IPS-20b (cell line): ENCODE data around the gene ORC6.

Experiments used
- H3K27ac ChIP-seq: one replicate; pipeline ENCODE4 v1.5.1; 2013; ENCODE audit warnings: low read length
- H3K27me3 ChIP-seq: 2 replicates; pipeline ENCODE4 v1.6.1; 2013; ENCODE audit warnings: mild to moderate bottlenecking, low read length, inconsistent platforms; ENCODE audit not compliant: insufficient read depth
- H3K36me3 ChIP-seq: 2 replicates; pipeline ENCODE4 v1.6.1; 2013; ENCODE audit warnings: low read depth, mild to moderate bottlenecking, inconsistent platforms, low read length, moderate library complexity; ENCODE audit not compliant: insufficient read depth
- H3K4me1 ChIP-seq: 2 replicates; pipeline ENCODE4 v1.6.1; 2013; ENCODE audit warnings: mild to moderate bottlenecking, control low read depth, inconsistent platforms, low read length, moderate library complexity; ENCODE audit not compliant: insufficient read depth
- H3K4me3 ChIP-seq: 2 replicates; pipeline ENCODE4 v1.5.1; 2013; ENCODE audit warnings: mild to moderate bottlenecking, low read length, inconsistent platforms
- H3K9ac ChIP-seq: 2 replicates; pipeline ENCODE4 v1.6.1; 2013; ENCODE audit warnings: low read depth, mild to moderate bottlenecking, inconsistent platforms, low read length, moderate library complexity
- H3K9me3 ChIP-seq: 2 replicates; pipeline ENCODE4 v1.6.1; 2013; ENCODE audit warnings: mild to moderate bottlenecking, low read depth, low read length, inconsistent platforms; ENCODE audit not compliant: insufficient read depth

The ORC6 gene

DNA sequence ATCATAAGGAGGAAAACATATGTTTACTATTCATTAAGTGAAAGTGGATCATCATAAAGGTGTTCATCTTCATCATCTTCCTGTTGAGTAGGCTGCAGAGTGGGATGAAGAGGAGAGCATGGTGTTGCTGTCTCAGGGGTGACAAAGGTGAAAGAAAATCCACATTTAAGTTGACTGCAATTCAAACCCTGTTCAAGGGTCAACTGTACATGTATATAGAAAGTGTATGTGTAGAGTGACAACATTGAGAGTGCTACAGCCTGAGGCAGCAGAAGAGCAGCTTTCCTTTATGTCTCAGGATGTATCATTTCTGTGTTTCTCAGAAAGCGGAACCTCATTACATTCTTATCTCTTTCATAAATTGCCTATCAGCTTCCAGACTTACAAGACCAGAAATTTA is 17.2 kb downstream of the ORC6 start:
- Histone ChIP-seq H3K4me1 (no peaks in the 10 kb centered on the region), H3K9ac (no peak overlapping the region), H3K36me3 (0 out of 2 replicates have a peak, but pooled peaks cover 6% of the 10 kb centered on the region), H3K4me3 (no peak overlapping the region), H3K27me3 (no peaks in the 10 kb centered on the region), H3K9me3 (no peaks in the 10 kb centered on the region), H3K27ac (no peak overlapping the region)

DNA sequence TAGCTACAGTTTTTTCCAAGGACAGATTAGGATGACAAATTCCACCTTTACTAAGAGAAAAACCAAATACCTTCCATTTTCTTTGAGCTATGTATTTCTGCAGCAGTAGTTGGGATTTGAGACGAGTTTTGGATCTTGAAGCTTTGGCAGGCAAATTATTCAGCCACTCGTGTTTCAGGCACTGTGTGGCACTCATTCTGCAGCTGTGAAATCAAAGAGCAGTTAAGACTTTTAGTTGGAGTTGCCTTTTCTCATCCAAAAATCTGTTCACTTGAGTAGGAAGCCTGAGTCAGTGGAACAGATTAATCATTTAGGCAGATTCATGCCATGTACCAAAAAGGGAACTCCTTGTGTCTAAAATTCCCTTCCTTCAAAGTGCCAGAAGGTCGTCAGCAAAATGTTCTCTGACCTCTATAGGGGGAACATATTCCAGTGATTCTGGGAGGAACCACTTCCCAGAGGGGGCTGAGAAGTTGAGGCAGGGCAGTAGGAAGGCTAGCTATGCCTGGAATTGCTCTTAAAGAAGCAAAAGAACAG is 20.1 kb downstream of the ORC6 start:
- no peaks in the 10 kb centered on the region for H3K4me1 ChIP-seq
- H3K36me3 ChIP-seq = no peaks in the 10 kb centered on the region
- no peak overlapping the region for H3K9ac ChIP-seq
- H3K4me3 ChIP-seq = no peak overlapping the region
- H3K27ac ChIP-seq = no peak overlapping the region
- H3K9me3 ChIP-seq = no peaks in the 10 kb centered on the region
- H3K27me3 ChIP-seq = no peaks in the 10 kb centered on the region

DNA sequence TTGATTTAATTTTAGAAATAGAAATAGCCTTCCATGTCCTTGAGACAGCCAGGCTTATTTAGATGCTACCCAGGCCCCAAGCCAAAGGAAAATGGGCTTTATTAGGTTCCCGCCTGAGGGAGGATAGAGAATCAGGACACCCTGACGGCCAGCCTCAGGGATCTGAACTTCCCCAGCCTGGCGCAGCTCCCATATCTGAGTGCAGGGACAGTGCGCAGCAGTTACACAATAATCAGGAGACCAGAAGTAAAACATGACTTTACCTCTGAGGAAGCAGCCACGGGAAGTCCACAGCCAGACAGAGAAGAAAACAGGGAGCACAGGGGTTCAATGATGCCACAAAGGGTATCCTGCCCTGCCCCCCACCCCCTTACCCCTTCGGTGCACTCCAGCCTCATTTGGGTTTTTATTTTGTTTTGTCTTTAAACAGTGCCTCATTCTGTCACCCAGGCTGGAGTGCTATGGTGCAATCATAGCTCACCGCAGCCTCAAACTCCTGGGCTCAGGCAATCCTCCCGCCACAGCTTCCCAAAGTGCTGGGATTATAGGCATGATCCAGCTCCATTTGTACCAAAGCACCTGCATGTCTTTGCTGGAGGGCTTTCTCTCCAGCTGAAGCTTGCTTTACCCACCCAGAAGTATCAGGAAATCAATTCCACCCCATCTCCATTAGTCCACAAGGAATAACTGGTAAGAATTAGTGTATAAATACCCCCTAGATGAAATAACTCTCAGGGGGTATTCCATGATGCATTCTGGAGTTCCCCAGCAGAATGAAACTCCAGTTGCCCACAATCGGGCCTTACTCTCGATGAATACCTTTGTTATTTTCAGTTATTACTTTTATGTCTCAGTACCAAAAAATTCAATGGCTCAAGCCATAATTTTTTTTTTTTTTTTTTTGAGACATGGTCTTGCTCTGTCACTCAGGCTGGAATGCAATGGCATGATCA is 21.9 kb downstream of the ORC6 start:
- Histone ChIP-seq H3K27ac (no peak overlapping the region), H3K36me3 (no peaks in the 10 kb centered on the region), H3K4me3 (no peak overlapping the region), H3K4me1 (no peaks in the 10 kb centered on the region), H3K9ac (no peak overlapping the region), H3K27me3 (no peaks in the 10 kb centered on the region), H3K9me3 (no peaks in the 10 kb centered on the region)

DNA sequence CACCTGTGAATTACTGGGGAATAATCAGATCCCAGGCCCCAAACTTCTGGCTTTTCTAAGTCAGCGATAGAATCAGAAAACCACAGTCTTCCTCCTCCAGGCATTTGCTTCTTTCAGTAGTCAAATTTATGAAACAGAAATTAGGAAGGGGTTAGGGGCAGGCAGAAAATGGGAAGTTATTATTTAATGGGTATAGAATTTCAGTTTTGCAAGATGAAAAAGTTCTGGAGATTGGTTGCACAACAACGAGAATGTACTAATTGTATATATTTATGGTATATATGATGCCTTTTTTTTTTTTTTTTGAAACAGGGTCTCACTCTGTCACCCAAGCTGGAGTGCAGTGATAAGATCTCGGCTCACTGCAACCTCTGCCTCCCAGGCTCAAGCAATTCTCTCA is 23.5 kb downstream of the ORC6 start:
- no peaks in the 10 kb centered on the region for H3K36me3 ChIP-seq
- no peaks in the 10 kb centered on the region for H3K4me1 ChIP-seq
- H3K9ac ChIP-seq = no peak overlapping the region
- no peak overlapping the region for H3K4me3 ChIP-seq
- H3K27ac ChIP-seq = no peak overlapping the region
- H3K27me3 ChIP-seq = no peaks in the 10 kb centered on the region
- no peaks in the 10 kb centered on the region for H3K9me3 ChIP-seq

DNA sequence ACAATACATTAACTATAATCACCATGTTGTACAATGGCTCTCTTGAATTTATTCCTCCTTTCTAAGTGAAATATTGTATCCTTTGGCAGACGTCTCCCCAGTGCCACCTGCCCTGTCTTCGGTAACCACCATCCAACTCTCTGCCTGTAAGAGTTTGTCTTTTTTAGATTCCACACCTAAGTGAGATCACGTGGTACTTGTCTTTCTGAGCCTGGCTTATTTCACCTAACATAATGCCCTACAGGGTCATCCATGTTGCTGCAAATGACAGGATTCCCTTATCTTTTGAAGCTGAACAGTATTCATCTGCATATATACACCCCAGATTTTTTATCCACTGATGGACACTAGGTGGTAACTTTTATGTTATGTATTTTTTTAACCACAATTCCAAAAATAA is 24.2 kb downstream of the ORC6 start:
- Histone ChIP-seq H3K36me3 (no peaks in the 10 kb centered on the region), H3K27me3 (no peaks in the 10 kb centered on the region), H3K4me3 (no peak overlapping the region), H3K4me1 (no peaks in the 10 kb centered on the region), H3K9ac (no peak overlapping the region), H3K9me3 (no peaks in the 10 kb centered on the region), H3K27ac (no peak overlapping the region)

DNA sequence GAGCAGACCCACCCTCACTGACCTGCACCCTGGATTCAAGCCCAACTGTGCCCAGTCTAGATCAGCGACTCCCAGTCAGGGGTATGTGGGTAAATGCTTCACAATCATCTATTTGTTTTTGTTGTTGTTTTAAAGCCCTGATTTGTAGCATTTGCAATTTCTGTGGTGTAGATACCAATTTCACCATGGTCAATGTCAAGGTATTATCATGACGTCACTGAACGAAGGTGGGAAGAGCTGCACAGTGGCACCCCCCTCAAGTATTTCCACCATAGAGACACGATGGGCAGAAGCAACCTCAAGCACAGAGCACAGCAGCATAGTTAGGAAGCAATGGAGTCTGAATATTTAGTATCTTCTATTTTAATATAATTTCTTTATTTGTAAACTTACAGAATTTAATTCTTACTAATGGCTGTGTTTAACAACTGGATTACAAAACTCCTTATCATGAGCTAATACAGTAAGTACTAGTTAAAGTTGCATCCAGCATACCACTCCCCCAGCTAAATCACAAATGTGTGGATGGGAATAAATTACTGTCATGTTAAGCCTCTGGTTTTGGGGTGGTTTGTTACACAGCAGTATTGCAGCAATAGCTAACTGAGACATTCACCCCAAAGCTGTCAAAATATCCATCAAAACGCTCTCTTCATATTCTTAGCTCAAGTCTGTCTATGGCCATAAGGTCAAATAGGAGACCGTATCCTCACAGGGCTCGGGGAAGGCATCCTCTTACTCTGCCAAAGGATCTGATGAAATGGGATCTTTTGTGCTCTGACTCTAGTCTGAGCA is 25.5 kb downstream of the ORC6 start:
- Histone ChIP-seq H3K9me3 (no peaks in the 10 kb centered on the region), H3K4me1 (no peaks in the 10 kb centered on the region), H3K27ac (no peak overlapping the region), H3K27me3 (no peaks in the 10 kb centered on the region), H3K36me3 (no peaks in the 10 kb centered on the region), H3K4me3 (no peak overlapping the region), H3K9ac (no peak overlapping the region)

DNA sequence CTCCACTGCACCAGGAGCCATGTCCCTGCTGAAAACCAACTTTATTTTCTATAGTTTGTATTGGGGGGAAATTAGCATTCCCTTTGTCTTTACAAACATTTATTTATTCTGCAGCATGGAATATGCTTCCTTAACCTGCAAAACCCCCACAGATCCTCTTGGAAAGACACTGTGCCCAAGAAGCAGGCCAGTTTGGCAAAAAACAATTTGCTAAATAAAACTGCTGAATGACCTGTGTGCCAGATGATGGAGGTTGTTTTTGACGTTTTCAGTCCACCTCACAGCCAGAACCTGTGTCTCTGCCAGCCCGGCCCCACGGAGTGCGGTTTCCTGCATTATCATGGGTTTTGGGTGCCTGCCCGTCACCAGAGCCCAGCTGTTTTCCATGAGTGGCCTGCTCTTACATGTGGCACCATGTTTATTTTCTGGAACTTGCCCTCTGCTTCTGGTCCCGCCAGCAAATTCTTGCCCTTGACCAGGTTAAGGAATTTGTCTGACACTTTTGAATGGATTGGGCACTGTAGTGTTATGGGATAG is 26.4 kb downstream of the ORC6 start:
- no peaks in the 10 kb centered on the region for H3K27me3 ChIP-seq
- H3K9ac ChIP-seq = no peak overlapping the region
- no peaks in the 10 kb centered on the region for H3K9me3 ChIP-seq
- H3K4me3 ChIP-seq = no peak overlapping the region
- H3K27ac ChIP-seq = no peak overlapping the region
- no peaks in the 10 kb centered on the region for H3K4me1 ChIP-seq
- H3K36me3 ChIP-seq = no peaks in the 10 kb centered on the region

DNA sequence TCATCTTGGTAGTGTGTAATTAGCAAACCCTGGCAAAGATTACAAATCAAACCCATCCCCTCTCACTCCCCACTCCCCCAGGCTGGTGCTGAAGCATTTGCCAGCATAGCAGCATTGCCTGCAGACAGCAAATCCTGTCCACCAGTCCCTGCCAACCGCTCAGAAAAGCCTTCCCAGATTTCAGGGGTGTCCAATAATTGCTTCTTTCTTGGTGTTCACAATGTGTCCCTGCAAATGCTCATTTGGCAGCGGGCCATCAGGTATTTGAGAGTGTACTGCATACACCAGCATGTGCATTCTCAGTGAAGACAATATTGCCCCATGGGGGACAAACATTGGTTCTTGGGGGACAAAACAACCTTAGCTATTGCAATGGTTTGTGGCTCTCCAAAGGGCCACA is 28.2 kb downstream of the ORC6 start:
- Histone ChIP-seq H3K9ac (no peak overlapping the region), H3K27ac (no peak overlapping the region), H3K4me1 (no peaks in the 10 kb centered on the region), H3K4me3 (no peak overlapping the region), H3K27me3 (no peaks in the 10 kb centered on the region), H3K9me3 (no peaks in the 10 kb centered on the region), H3K36me3 (no peaks in the 10 kb centered on the region)

DNA sequence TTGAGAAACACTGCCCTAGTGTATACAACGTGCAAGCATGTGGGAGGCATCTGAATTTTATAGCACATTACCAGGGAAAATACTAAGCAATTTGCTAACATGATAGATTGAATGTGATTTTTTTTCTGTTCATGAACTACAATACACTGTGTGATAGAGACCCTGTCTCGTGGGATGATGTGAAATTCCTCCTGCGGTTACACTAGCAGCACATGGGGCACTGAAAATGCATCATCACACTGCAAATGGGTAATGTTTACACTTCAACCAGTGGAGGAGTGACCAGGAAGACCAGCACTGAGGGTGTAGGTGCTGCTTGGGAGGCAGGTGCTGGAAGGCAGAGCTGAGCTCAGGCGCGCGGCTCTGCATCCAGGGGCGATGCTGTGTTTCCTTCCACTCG is 28.8 kb downstream of the ORC6 start:
- Histone ChIP-seq H3K9ac (no peak overlapping the region), H3K27ac (no peak overlapping the region), H3K9me3 (no peaks in the 10 kb centered on the region), H3K4me3 (no peak overlapping the region), H3K36me3 (no peaks in the 10 kb centered on the region), H3K27me3 (no peaks in the 10 kb centered on the region), H3K4me1 (no peaks in the 10 kb centered on the region)

DNA sequence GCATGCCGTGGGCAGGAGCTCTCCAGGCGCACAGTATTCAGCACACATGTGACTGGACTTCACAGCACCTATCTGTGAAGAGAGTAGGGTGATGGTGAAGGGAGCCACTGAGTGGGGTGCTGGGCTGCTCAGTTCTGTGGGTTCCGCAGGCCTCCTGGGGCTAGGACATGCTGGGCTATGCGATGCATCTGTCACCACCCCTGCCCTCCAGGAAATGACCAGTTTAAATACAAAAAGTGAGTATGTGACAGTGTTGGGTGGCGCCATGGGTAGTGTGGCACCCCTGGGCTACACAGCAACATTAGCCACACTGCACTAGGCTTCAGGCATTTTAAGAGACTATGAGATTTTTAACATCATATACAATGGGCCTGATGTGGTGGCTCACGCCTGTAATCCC is 30.1 kb downstream of the ORC6 start:
- no peaks in the 10 kb centered on the region for H3K4me1 ChIP-seq
- no peaks in the 10 kb centered on the region for H3K36me3 ChIP-seq
- peaks cover 4% of the 10 kb centered on the region; the same call in 1 of the 2 replicates for H3K9me3 ChIP-seq
- no peak overlapping the region for H3K9ac ChIP-seq
- H3K27me3 ChIP-seq = no peaks in the 10 kb centered on the region
- no peak overlapping the region for H3K27ac ChIP-seq
- no peak overlapping the region for H3K4me3 ChIP-seq

DNA sequence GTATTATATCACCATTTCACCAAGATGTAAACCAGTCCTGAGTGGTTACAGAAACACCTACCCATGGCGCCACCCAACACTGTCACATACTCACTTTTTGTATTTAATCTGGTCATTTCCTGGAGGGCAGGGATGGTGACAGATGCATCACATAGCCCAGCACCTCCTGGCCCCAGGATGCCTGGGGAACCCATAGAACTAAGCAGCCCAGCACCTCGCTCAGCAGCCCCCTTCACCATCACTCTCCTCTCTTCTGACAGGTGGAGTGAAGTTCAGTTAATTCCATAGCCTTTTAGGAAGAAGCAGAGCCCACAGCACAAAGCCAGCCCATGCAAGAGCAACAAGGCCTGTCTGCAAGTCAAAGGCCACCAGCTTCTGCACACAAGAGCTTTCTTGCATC is 31.2 kb downstream of the ORC6 start:
- H3K9me3 ChIP-seq = peaks cover 11% of the 10 kb centered on the region; the same call in 1 of the 2 replicates
- no peak overlapping the region for H3K27ac ChIP-seq
- no peaks in the 10 kb centered on the region for H3K4me1 ChIP-seq
- H3K36me3 ChIP-seq = no peaks in the 10 kb centered on the region
- no peak overlapping the region for H3K9ac ChIP-seq
- no peaks in the 10 kb centered on the region for H3K27me3 ChIP-seq
- no peak overlapping the region for H3K4me3 ChIP-seq
